ENCODE data around the gene PRKCD. TPM values are rescaled to one million over a fixed set of nuclear protein-coding genes. Genes with fewer than 3 reads are reported as not detected.

Gene PRKCD
- total and polyA plus RNA-seq, 9 of the 15 experiments (the other 6 are each of a cell fraction or from before 2014, with no cell fraction given): 2.5 to 19.5 (median 6.1) TPM

- no peak for TF ChIP-seq ZNF318 (IDR thresholded peaks at IDR 0.05; ENCODE audit: borderline replicate concordance in 1 of 2, low read depth in 1 of 2)
- no peak for TF ChIP-seq DIDO1 (tag; IDR thresholded peaks at IDR 0.05; ENCODE audit: low read depth)
Observed at GRCh38 chr3:53223025-53223424, 62.0 kb downstream of the PRKCD start (continued).
